Tibial nerve (tissue), 4 donors: ENCODE data around the gene BCAS3.

Source experiments
- CTCF ChIP-seq, 5 experiments: fragments of 200-600 bp in 3 of 5; fragments of 450-650 bp in 2 of 5; sonication (generic) in 3 of 5; IDR thresholded peaks; one replicate each; pipeline ENCODE4 v1.5.1; 2016 to 2019; ENCODE audit warnings: antibody characterized with exemption in 5 of 5, mild to moderate bottlenecking in 3 of 5, moderate library complexity in 2 of 5
- EP300 ChIP-seq, 2 donors: sonication (generic); formaldehyde crosslinking; IDR thresholded peaks; one replicate each; pipeline ENCODE4 v1.6.1; 2017; ENCODE audit warnings: antibody characterized with exemption in 2 of 2, mild to moderate bottlenecking in 1 of 2
- POLR2A ChIP-seq, 2 donors: fragments of 450-650 bp; IDR thresholded peaks; one replicate each; pipeline ENCODE4 v1.6.1; 2017; ENCODE audit warnings: antibody characterized with exemption in 2 of 2, mild to moderate bottlenecking in 2 of 2, moderate library complexity in 2 of 2

GRCh38 chr17:61081959-61082358 is 404.3 kb downstream of the BCAS3 start:
- TF ChIP-seq CTCF (IDR thresholded peaks at IDR 0.05) (no peak), POLR2A (IDR thresholded peaks at IDR 0.05) (no peak), EP300 (IDR thresholded peaks at IDR 0.05) (no peak)
